Natural killer cell (primary cell): Measurements from ENCODE around the gene FHL3. TPM values are rescaled to one million over a fixed set of nuclear protein-coding genes. Genes with fewer than 3 reads are reported as not detected.
"Not testable (repeated sequence)": the region's sequence is repeated elsewhere in the genome, so short reads cannot be mapped to it uniquely, and the experiment has no call there.

Experiments
- ATAC-seq, 3 donors: fragments of 150-1000 bp in 2 of 3; fragments of 200-7000 bp in 1 of 3; cut with Tn5 transposase; 1 replicate in 1 of 3; 2 replicates in 2 of 3; pipeline ENCODE4 v1.10.0; 2021; ENCODE audit warnings: mild to moderate bottlenecking in 2 of 3, moderate library complexity in 2 of 3
- DNase-seq, 2 donors: peaks; one replicate each; pipeline versions ENCODE4 v3.0.0 to v3.0.0-alpha.2; 2013 to 2021; ENCODE audit warnings: mixed read lengths in 1 of 2
- H3K27ac ChIP-seq: one replicate; pipeline ENCODE4 v1.5.1; 2013; ENCODE audit warnings: mild to moderate bottlenecking, low read length
- H3K27me3 ChIP-seq: one replicate; pipeline ENCODE4 v1.6.1; 2013; ENCODE audit warnings: low read length; ENCODE audit not compliant: control insufficient read depth, insufficient read depth
- H3K36me3 ChIP-seq: one replicate; pipeline ENCODE4 v1.6.1; 2013; ENCODE audit warnings: low read length; ENCODE audit not compliant: control insufficient read depth, insufficient read depth
- H3K4me1 ChIP-seq: one replicate; pipeline ENCODE4 v1.6.1; 2013; ENCODE audit warnings: low read length; ENCODE audit not compliant: control insufficient read depth, insufficient read depth
- H3K4me3 ChIP-seq: one replicate; pipeline ENCODE4 v1.5.1; 2013; ENCODE audit warnings: low read length
- H3K9me3 ChIP-seq: one replicate; pipeline ENCODE4 v1.6.1; 2013; ENCODE audit warnings: low read length; ENCODE audit not compliant: control insufficient read depth, insufficient read depth
- H3K27ac Mint-ChIP-seq, 2 donors: one replicate each; pipeline ENCODE4 v1.8.0; 2022; ENCODE audit warnings: mild to moderate bottlenecking in 2 of 2, mixed read lengths in 2 of 2, moderate library complexity in 1 of 2
- H3K27me3 Mint-ChIP-seq, 2 donors: one replicate each; pipeline ENCODE4 v1.8.0; 2022; ENCODE audit warnings: low read depth in 2 of 2, mixed read lengths in 2 of 2
- H3K36me3 Mint-ChIP-seq: one replicate; pipeline ENCODE4 v1.8.0; 2022; ENCODE audit warnings: mixed read lengths
- H3K4me1 Mint-ChIP-seq, 2 donors: one replicate each; pipeline ENCODE4 v1.8.0; 2022; ENCODE audit warnings: mixed read lengths in 2 of 2
- H3K4me3 Mint-ChIP-seq: one replicate; pipeline ENCODE4 v1.8.0; 2022; ENCODE audit warnings: mild to moderate bottlenecking, moderate library complexity, mixed read lengths
- H3K9me3 Mint-ChIP-seq, 2 donors: one replicate each; pipeline ENCODE4 v1.8.0; 2022; ENCODE audit warnings: mixed read lengths in 2 of 2
- CTCF ChIP-seq: fragments of 200-600 bp; IDR thresholded peaks from one replicate; pipeline ENCODE4 v1.8.0; 2022; ENCODE audit warnings: antibody characterized with exemption
- WGBS: methylation state at CpG from one replicate; pipeline ENCODE4 v1.1.7; 2013; ENCODE audit warnings: missing lambda C conversion rate; ENCODE audit not compliant: insufficient coverage; 5-methylcytosine and 5-hydroxymethylcytosine counted together
- intact Hi-C: fragments of 100-400 bp; cut with micrococcal nuclease; formaldehyde crosslinking; loops from one replicate; pipeline ENCODE4 v1.14.2; 2022
- total RNA-seq, 4 donors: library from RNA; stranded (reverse); fragments of 120-200 nt in 1 of 4; gene quantifications; one replicate each; pipeline versions ENCODE4 v1.2.3 to v1.2.4, GENCODE V29; 2013 to 2022

FHL3 gene
- total RNA-seq, 3 donors from 2014 or later (not counting 1 experiment from before 2014, with no cell fraction given) = 49.3 to 82.6 (median 53.6) TPM

GRCh38 chr1:37987679-37988078 is 17.6 kb downstream of the FHL3 start:
- WGBS = 67% methylated on average over 1 of the region's 1 CpG
- Mint-ChIP-seq H3K4me1 (peaks cover 16 to 38% of the 10 kb centered on the region in 2 donors), H3K4me3 (no peak overlapping the region), H3K36me3 (peaks cover 12% of the 10 kb centered on the region), H3K27ac (no peak overlapping the region), H3K9me3 (no peaks in the 10 kb centered on the region), H3K27me3 (no peaks in the 10 kb centered on the region)
- no peak for TF ChIP-seq CTCF
- H3K27me3 ChIP-seq = no peaks in the 10 kb centered on the region
- no peak overlapping the region for H3K4me3 ChIP-seq
- ATAC-seq (no peak), DNase-seq (no peak)
- intact Hi-C loops = no loop called here
- H3K27ac ChIP-seq = no peak overlapping the region
- peaks cover 14% of the 10 kb centered on the region for H3K4me1 ChIP-seq
- H3K9me3 ChIP-seq = no peaks in the 10 kb centered on the region
- H3K36me3 ChIP-seq = peaks cover 37% of the 10 kb centered on the region

GRCh38 chr1:37983546-37983945 is 21.8 kb downstream of the FHL3 start:
- TF ChIP-seq CTCF = no peak
- Histone ChIP-seq H3K27me3 (no peaks in the 10 kb centered on the region), H3K4me3 (no peak overlapping the region), H3K36me3 (peaks cover 74% of the 10 kb centered on the region), H3K27ac (no peak overlapping the region), H3K9me3 (no peaks in the 10 kb centered on the region), H3K4me1 (no peaks in the 10 kb centered on the region)
- intact Hi-C loops = no loop called here
- DNase-seq (no peak), ATAC-seq (no peak)
- Mint-ChIP-seq H3K9me3 (no peaks in the 10 kb centered on the region), H3K4me1 (peaks cover 9 to 18% of the 10 kb centered on the region in 2 donors), H3K27me3 (no peaks in the 10 kb centered on the region), H3K4me3 (no peak overlapping the region), H3K27ac (no peak overlapping the region), H3K36me3 (peaks cover 28% of the 10 kb centered on the region)
- WGBS = 100% methylated on average over 1 of the region's 2 CpGs

GRCh38 chr1:37978541-37978940 is 26.8 kb downstream of the FHL3 start:
- WGBS = 98% methylated on average over 4 of the region's 4 CpGs
- Histone ChIP-seq H3K4me3 (no peak overlapping the region), H3K27me3 (no peaks in the 10 kb centered on the region), H3K9me3 (no peaks in the 10 kb centered on the region), H3K36me3 (peaks cover 72% of the 10 kb centered on the region), H3K27ac (no peak overlapping the region), H3K4me1 (no peaks in the 10 kb centered on the region)
- ATAC-seq = no peak
- Mint-ChIP-seq H3K9me3 (no peaks in the 10 kb centered on the region), H3K27ac (no peak overlapping the region), H3K4me1 (peaks cover 6 to 8% of the 10 kb centered on the region in 2 donors), H3K4me3 (no peak overlapping the region), H3K27me3 (no peaks in the 10 kb centered on the region), H3K36me3 (peaks cover 43% of the 10 kb centered on the region)
- no peak for DNase-seq
- intact Hi-C loops = no loop called here
- no peak for TF ChIP-seq CTCF

GRCh38 chr1:37975083-37975482 is 30.2 kb downstream of the FHL3 start:
- peak; percentile 57 for TF ChIP-seq CTCF
- ATAC-seq (peak in 1 of 3 donors; percentile 50), DNase-seq (peak in 1 of 2 donors; percentile 41)
- peaks cover 13 to 14% of the 10 kb centered on the region in 2 donors for H3K4me1 Mint-ChIP-seq
- peaks cover 49% of the 10 kb centered on the region for H3K36me3 ChIP-seq
- H3K9me3 ChIP-seq, H3K4me3 Mint-ChIP-seq, H3K9me3 Mint-ChIP-seq, H3K27me3 ChIP-seq, H3K4me1 ChIP-seq, H3K4me3 ChIP-seq, H3K27me3 Mint-ChIP-seq, H3K27ac ChIP-seq: not testable (repeated sequence)
- intact Hi-C loops = loop anchor here (1.0 kb wide), 1 partner anchor 85 kb away; no protein-coding TSS in a partner anchor
- WGBS = 85% methylated on average over 6 of the region's 6 CpGs
- H3K27ac Mint-ChIP-seq = peak overlapping the region; percentile 21 to 26
- H3K36me3 Mint-ChIP-seq = peaks cover 40% of the 10 kb centered on the region
